Endothelial cell of umbilical vein (primary cell): ENCODE measurements around the gene UBN2. TPM values are rescaled to one million over a fixed set of nuclear protein-coding genes. Genes with fewer than 3 reads are reported as not detected.

Experiments used
- BruUV-seq: library from RNA; stranded (reverse); fragments of 400-500 nt; replicated peaks from 2 replicates; lab custom pipeline; 2021; lab: Mats Ljungman, UMichigan
- CTCF ChIA-PET: fragments of 300-600, 350-600 bp; sonication (Branson Sonifier 250); formaldehyde crosslinking; loops from one replicate; lab custom pipeline; 2021; ENCODE audit warnings: antibody characterized with exemption, inconsistent platforms; lab: Charles Lee
- POLR2A ChIA-PET: fragments of 300-600, 350-600 bp; sonication (Branson Sonifier 250); formaldehyde crosslinking; loops from one replicate; lab custom pipeline; 2021; ENCODE audit warnings: antibody characterized with exemption, inconsistent platforms; lab: Charles Lee
- DNase-seq: peaks from one replicate; pipeline ENCODE4 v3.0.0-alpha.2; 2011; ENCODE audit warnings: low read depth, low spot score
- FAIRE-seq: peaks from 2 replicates; lab custom pipeline; 2011; peaks lifted over from hg19 to GRCh38; lab: Jason Lieb, UNC
- H2AFZ ChIP-seq: 2 replicates; pipeline ENCODE4 v1.6.0; 2012; ENCODE audit warnings: low read depth, low read length, control low read depth, inconsistent platforms
- H3K27ac ChIP-seq: 2 replicates; pipeline ENCODE4 v1.5.1; 2011; ENCODE audit warnings: low read depth, mild to moderate bottlenecking, control low read depth, low read length, moderate library complexity; ENCODE audit not compliant: insufficient read depth
- H3K27me3 ChIP-seq, 2 experiments: 2 replicates each; pipeline versions ENCODE4 v1.6.0 to v1.6.1; 2011; ENCODE audit warnings: low read length in 2 of 2, mixed read lengths in 1 of 2; ENCODE audit not compliant: control insufficient read depth in 2 of 2, insufficient read depth in 2 of 2
- H3K36me3 ChIP-seq, 2 experiments: 2 replicates in 1 of 2; 3 replicates in 1 of 2; pipeline ENCODE4 v1.5.1; 2011; ENCODE audit warnings: low read length in 2 of 2, mild to moderate bottlenecking in 1 of 2, moderate library complexity in 1 of 2; ENCODE audit not compliant: control insufficient read depth in 2 of 2, insufficient read depth in 2 of 2; ENCODE audit errors: extremely low read depth in 1 of 2
- H3K4me1 ChIP-seq: 3 replicates; pipeline ENCODE4 v1.5.1; 2011; ENCODE audit warnings: mild to moderate bottlenecking, low read length; ENCODE audit not compliant: control insufficient read depth, insufficient read depth; ENCODE audit errors: extremely low read depth
- H3K4me2 ChIP-seq: 2 replicates; pipeline ENCODE4 v1.6.1; 2011; ENCODE audit warnings: low read length, control low read depth, mixed read lengths; ENCODE audit not compliant: insufficient read depth
- H3K4me3 ChIP-seq, 3 experiments: fragments of 200-600 bp in 1 of 3; sonication (generic), shearing (Covaris generic) in 1 of 3; replicated peaks in 1 of 3; 2 replicates each; pipeline ENCODE4 v1.5.1; 2011 to 2016; ENCODE audit warnings: control low read depth in 3 of 3, low read length in 3 of 3, mild to moderate bottlenecking in 2 of 3, inconsistent platforms in 1 of 3, low read depth in 1 of 3, moderate library complexity in 1 of 3; ENCODE audit not compliant: insufficient read depth in 1 of 3
- H3K79me2 ChIP-seq: 2 replicates; pipeline ENCODE4 v1.6.0; 2012; ENCODE audit warnings: low read length, inconsistent platforms; ENCODE audit not compliant: control insufficient read depth, insufficient read depth
- H3K9ac ChIP-seq: replicated peaks from 2 replicates; pipeline ENCODE3; 2011; ENCODE audit warnings: low read length, control low read depth; ENCODE audit not compliant: insufficient read depth; ENCODE audit errors: extremely low read depth
- H3K9me1 ChIP-seq: replicated peaks from 3 replicates; pipeline ENCODE4 v1.6.0; 2011; ENCODE audit warnings: mild to moderate bottlenecking, low read length; ENCODE audit not compliant: control insufficient read depth, insufficient read depth; ENCODE audit errors: extremely low read depth
- H3K9me3 ChIP-seq: replicated peaks from 2 replicates; pipeline ENCODE4 v1.5.1; 2012; ENCODE audit warnings: low read length, inconsistent platforms; ENCODE audit not compliant: control insufficient read depth, insufficient read depth
- H4K20me1 ChIP-seq: replicated peaks from 2 replicates; pipeline ENCODE3; 2011; ENCODE audit warnings: mild to moderate bottlenecking, low read length; ENCODE audit not compliant: control insufficient read depth, insufficient read depth; ENCODE audit errors: extremely low read depth
- CTCF ChIP-seq, 2 donors: IDR thresholded peaks; 1 replicate in 1 of 2; 2 replicates in 1 of 2; pipeline ENCODE4 v1.5.1; 2011; ENCODE audit warnings: low read length in 2 of 2, mild to moderate bottlenecking in 2 of 2, moderate library complexity in 2 of 2, control low read depth in 1 of 2, inconsistent platforms in 1 of 2, low read depth in 1 of 2; ENCODE audit not compliant: insufficient read depth in 1 of 2; ENCODE audit errors: extremely low read depth in 1 of 2
- EZH2 ChIP-seq: IDR thresholded peaks from 2 replicates; pipeline ENCODE4 v1.6.1; 2012; ENCODE audit warnings: borderline replicate concordance, low read depth, mild to moderate bottlenecking, moderate library complexity, low read length, inconsistent platforms; ENCODE audit not compliant: severe bottlenecking
- FOS ChIP-seq: IDR thresholded peaks from 2 replicates; pipeline ENCODE4 v1.6.1; 2011; ENCODE audit warnings: mild to moderate bottlenecking, low read length, moderate library complexity, borderline replicate concordance; ENCODE audit not compliant: insufficient read depth
- GATA2 ChIP-seq: IDR thresholded peaks from 2 replicates; pipeline ENCODE4 v1.7.0; 2011; ENCODE audit warnings: low read depth, mild to moderate bottlenecking, moderate library complexity, mixed read lengths, low read length; ENCODE audit not compliant: insufficient read length, insufficient read depth
- JUN ChIP-seq: IDR thresholded peaks from 2 replicates; pipeline ENCODE4 v1.6.1; 2011; ENCODE audit warnings: borderline replicate concordance, low read depth; ENCODE audit not compliant: insufficient read length, insufficient read depth
- MAX ChIP-seq: IDR thresholded peaks from 2 replicates; pipeline ENCODE4 v1.6.1; 2011; ENCODE audit not compliant: insufficient read depth, insufficient read length
- MYC ChIP-seq: IDR thresholded peaks from one replicate; pipeline ENCODE4 v1.6.1; 2011; ENCODE audit warnings: mild to moderate bottlenecking, low read depth, low read length
- POLR2A ChIP-seq: IDR thresholded peaks from 2 replicates; pipeline ENCODE4 v1.6.1; 2012; ENCODE audit warnings: low read depth, mild to moderate bottlenecking, control low read depth, low read length
- POLR2AphosphoS5 ChIP-seq: IDR thresholded peaks from 2 replicates; pipeline ENCODE4 v1.6.1; 2012; ENCODE audit warnings: low read depth, mild to moderate bottlenecking, control low read depth, low read length, moderate library complexity; ENCODE audit not compliant: insufficient read depth
- dilution Hi-C: fragments of 300-500 bp; cut with MboI; formaldehyde crosslinking; loops from one replicate; pipeline ENCODE4 v1.15.0; 2019; ENCODE audit warnings: low sequenced_read_pairs; ENCODE audit not compliant: extremely low pct_ligation_motif_present
- intact Hi-C: fragments of 100-400 bp; cut with micrococcal nuclease; formaldehyde crosslinking; loops from one replicate; pipeline ENCODE4 v1.10.0; 2022
- polyA plus RNA-seq, 4 experiments: library from polyadenylated mRNA; depleted of rRNA in 3 of 4; stranded (reverse) in 3 of 4; unstranded in 1 of 4; fragments of >200 nt; gene quantifications; 2 replicates each; pipeline versions ENCODE4 v1.2.1 to v1.2.3, GENCODE V29; 2011 to 2012; ENCODE audit warnings: missing spikeins in 1 of 4
- total RNA-seq: library from RNA; stranded (reverse); gene quantifications from 2 replicates; pipeline ENCODE4 v1.2.3, GENCODE V29; 2021

The UBN2 gene
- total and polyA plus RNA-seq, 2 donors (not counting 3 experiments of a cell fraction or from before 2014, with no cell fraction given), result 2.2 to 14.2 TPM

GRCh38 chr7:139328375-139328774, 97.3 kb downstream of the UBN2 start:
- no peak for FAIRE-seq
- intact Hi-C loops, result no loop called here
- Histone ChIP-seq H3K9ac (no peak overlapping the region), H3K9me1 (no peaks in the 10 kb centered on the region), H3K4me2 (no peak overlapping the region), H3K4me1 (no peaks in the 10 kb centered on the region), H4K20me1 (no peaks in the 10 kb centered on the region), H2AFZ (no peak overlapping the region), H3K36me3 (no peaks in the 10 kb centered on the region), H3K9me3 (no peaks in the 10 kb centered on the region), H3K27me3 (no peaks in the 10 kb centered on the region), H3K27ac (no peak overlapping the region), H3K4me3 (no peak overlapping the region), H3K79me2 (no peaks in the 10 kb centered on the region)
- dilution Hi-C loops, result no loop called here
- DNase-seq, result no peak
- TF ChIP-seq EZH2, result no peak
- TF ChIP-seq JUN, result no peak
- no peak for TF ChIP-seq MYC
- TF ChIP-seq GATA2, result no peak
- no peak for TF ChIP-seq MAX
- no peak for TF ChIP-seq POLR2AphosphoS5
- no peak for TF ChIP-seq CTCF (IDR thresholded peaks at IDR 0.05; ENCODE audit: extremely low read depth in 1 of 2, insufficient read depth in 1 of 2, low read depth in 1 of 2, low read length in 2 of 2)
- no peak for TF ChIP-seq POLR2A
- no peak for TF ChIP-seq FOS
- BruUV-seq, result no TSS peak
- ChIA-PET CTCF (interaction anchor here (0.7 to 2.1 kb wide), 2 partner anchors 12 to 18 kb away, joined by 3 to 8 read pairs; no protein-coding TSS in a partner anchor), POLR2A (no interaction called here)
